Prostate gland (tissue), 2 donors: ENCODE results near the gene RNU4-1. TPM values are rescaled to one million over a fixed set of nuclear protein-coding genes. Genes with fewer than 3 reads are reported as not detected.

ENCODE experiments used
- DNase-seq: peaks from one replicate; pipeline ENCODE4 v3.0.0-alpha.2; 2019; ENCODE audit warnings: low spot score
- H3K27ac ChIP-seq, 2 donors: fragments of 200-600 bp; sonication (generic); 2 replicates each; pipeline ENCODE4 v1.5.1; 2017 to 2019
- H3K27me3 ChIP-seq: fragments of 200-600 bp; sonication (generic); replicated peaks from 2 replicates; pipeline ENCODE4 v1.5.1; 2019; ENCODE audit not compliant: insufficient read depth
- H3K36me3 ChIP-seq, 2 donors: fragments of 200-600 bp; sonication (generic); 1 replicate in 1 of 2; 2 replicates in 1 of 2; pipeline versions ENCODE4 v1.5.1 to v1.8.1; 2017 to 2019
- H3K4me1 ChIP-seq: fragments of 200-600 bp; sonication (generic); replicated peaks from 2 replicates; pipeline ENCODE4 v1.5.1; 2019
- H3K4me3 ChIP-seq, 2 donors: fragments of 200-600 bp; sonication (generic); 2 replicates each; pipeline ENCODE4 v1.5.1; 2017 to 2019
- H3K9me3 ChIP-seq: fragments of 200-600 bp; sonication (generic); 2 replicates; pipeline ENCODE4 v1.5.1; 2017
- POLR2A ChIP-seq: fragments of 450-650 bp; IDR thresholded peaks from one replicate; pipeline ENCODE4 v1.6.1; 2016; ENCODE audit warnings: antibody characterized with exemption, mild to moderate bottlenecking
- POLR2AphosphoS5 ChIP-seq: sonication (generic); formaldehyde crosslinking; IDR thresholded peaks from one replicate; pipeline ENCODE4 v1.6.1; 2017; ENCODE audit warnings: antibody characterized with exemption
- WGBS: methylation state at CpG from one replicate; pipeline ENCODE4 v1.1.5; 2018; 5-methylcytosine and 5-hydroxymethylcytosine counted together
- intact Hi-C: fragments of 100-400 bp; cut with DNase I; formaldehyde crosslinking; loops from one replicate; pipeline ENCODE4 v1.14.2; 2022
- total RNA-seq, 2 donors: library from RNA; depleted of rRNA; stranded (reverse); fragments of >200 nt; gene quantifications; one replicate each; pipeline ENCODE4 v1.1.0, GENCODE V29; 2016
- TF ChIP-seq, protein P1 (sequence below), 4 experiments: fragments of 200-600 bp in 2 of 4; fragments of 450-650 bp in 2 of 4; sonication (generic) in 2 of 4; IDR thresholded peaks; 1 replicate in 3 of 4; 2 replicates in 1 of 4; pipeline ENCODE4 v1.5.1; 2016 to 2019; ENCODE audit warnings: antibody characterized with exemption in 4 of 4, mild to moderate bottlenecking in 2 of 4, moderate library complexity in 2 of 4

RNU4-1 gene
- total RNA-seq, 2 donors from 2014 or later = under 0.01 TPM

DNA sequence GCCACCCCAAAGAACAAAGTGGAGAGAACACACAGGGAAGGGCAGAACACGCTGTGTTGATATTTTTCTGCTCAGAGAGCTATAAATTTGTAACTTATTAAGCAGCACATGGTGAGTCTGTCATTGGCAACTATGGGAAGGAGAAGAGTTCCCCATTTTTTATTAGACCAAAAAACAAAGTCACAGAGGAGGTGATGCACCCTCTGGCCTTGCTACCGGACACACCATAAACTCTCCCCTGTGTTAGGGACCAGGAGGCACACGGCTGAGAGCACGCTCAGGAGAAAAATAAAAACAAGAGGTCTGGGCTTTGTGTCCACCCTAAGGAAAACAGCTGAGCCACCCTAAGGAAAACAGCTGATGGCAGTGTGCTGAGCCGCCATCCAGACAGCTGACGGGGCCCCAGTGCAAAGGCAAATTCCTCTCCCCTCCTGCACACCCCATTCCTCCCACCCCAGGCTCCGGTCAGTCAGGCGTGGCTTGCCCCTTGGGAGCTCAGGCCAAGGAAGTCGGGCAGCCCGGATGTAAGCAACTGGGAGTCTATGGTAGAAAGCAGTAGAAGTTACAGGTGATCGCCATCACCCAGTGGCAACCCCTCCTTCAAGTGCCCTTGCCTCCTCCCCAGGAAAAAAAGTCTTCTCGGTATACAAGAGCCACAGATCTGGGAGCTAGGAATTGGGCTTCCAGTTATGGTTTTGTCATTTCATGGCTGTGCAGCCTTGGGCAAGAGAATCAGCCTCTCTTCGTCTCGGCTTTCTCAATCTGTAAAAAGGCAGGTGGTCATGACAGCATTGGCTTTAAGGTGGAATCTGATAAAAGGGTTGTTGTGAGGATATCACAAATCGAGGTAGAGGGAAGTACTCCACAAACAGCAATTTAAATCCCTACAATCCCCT lies 29.9 kb downstream of the RNU4-1 start:
- H3K4me1 ChIP-seq = peaks cover 20% of the 10 kb centered on the region

GRCh38 chr12:120261951-120262851 lies 30.8 kb downstream of the RNU4-1 start:
- Histone ChIP-seq H3K9me3 (no peaks in the 10 kb centered on the region), H3K27ac (peak overlapping the region; percentile 89 to 94), H3K36me3 (no peaks in the 10 kb centered on the region), H3K4me1 (peaks cover 25% of the 10 kb centered on the region), H3K27me3 (no peaks in the 10 kb centered on the region), H3K4me3 (peak overlapping the region in 1 of 2 donors; percentile 67)
- intact Hi-C loops = no loop called here
- WGBS = 38% methylated on average over 10 of the region's 10 CpGs
- DNase-seq = peak; percentile 42
- TF ChIP-seq POLR2AphosphoS5 (peak; percentile 74), POLR2A (no peak)
- TF ChIP-seq, protein P1, sequence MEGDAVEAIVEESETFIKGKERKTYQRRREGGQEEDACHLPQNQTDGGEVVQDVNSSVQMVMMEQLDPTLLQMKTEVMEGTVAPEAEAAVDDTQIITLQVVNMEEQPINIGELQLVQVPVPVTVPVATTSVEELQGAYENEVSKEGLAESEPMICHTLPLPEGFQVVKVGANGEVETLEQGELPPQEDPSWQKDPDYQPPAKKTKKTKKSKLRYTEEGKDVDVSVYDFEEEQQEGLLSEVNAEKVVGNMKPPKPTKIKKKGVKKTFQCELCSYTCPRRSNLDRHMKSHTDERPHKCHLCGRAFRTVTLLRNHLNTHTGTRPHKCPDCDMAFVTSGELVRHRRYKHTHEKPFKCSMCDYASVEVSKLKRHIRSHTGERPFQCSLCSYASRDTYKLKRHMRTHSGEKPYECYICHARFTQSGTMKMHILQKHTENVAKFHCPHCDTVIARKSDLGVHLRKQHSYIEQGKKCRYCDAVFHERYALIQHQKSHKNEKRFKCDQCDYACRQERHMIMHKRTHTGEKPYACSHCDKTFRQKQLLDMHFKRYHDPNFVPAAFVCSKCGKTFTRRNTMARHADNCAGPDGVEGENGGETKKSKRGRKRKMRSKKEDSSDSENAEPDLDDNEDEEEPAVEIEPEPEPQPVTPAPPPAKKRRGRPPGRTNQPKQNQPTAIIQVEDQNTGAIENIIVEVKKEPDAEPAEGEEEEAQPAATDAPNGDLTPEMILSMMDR (IDR thresholded peaks at IDR 0.05) = no peak

More for the DNA sequence above, 29.9 kb downstream of the RNU4-1 start:
- intact Hi-C loops = no loop called here
- 18% methylated on average over 15 of the region's 15 CpGs for WGBS
- no peaks in the 10 kb centered on the region for H3K9me3 ChIP-seq
- H3K4me3 ChIP-seq = peak overlapping the region; percentile 67 to 93
- no peaks in the 10 kb centered on the region for H3K27me3 ChIP-seq
- TF ChIP-seq POLR2A (no peak), POLR2AphosphoS5 (no peak)
- TF ChIP-seq, protein P1 (IDR thresholded peaks at IDR 0.05) = no peak
- no peaks in the 10 kb centered on the region for H3K36me3 ChIP-seq
- H3K27ac ChIP-seq = peak overlapping the region; percentile 89 to 94
- no peak for DNase-seq

GRCh38 chr12:120260607-120261006 lies 32.4 kb downstream of the RNU4-1 start:
- Histone ChIP-seq H3K27ac (no peak overlapping the region), H3K9me3 (no peaks in the 10 kb centered on the region), H3K27me3 (no peaks in the 10 kb centered on the region), H3K4me1 (peaks cover 25% of the 10 kb centered on the region), H3K36me3 (no peaks in the 10 kb centered on the region), H3K4me3 (no peak overlapping the region)
- DNase-seq = no peak
- 91% methylated on average over 5 of the region's 5 CpGs for WGBS
- intact Hi-C loops = no loop called here
- TF ChIP-seq POLR2A = no peak
- TF ChIP-seq, protein P1 (IDR thresholded peaks at IDR 0.05) = no peak
- no peak for TF ChIP-seq POLR2AphosphoS5

GRCh38 chr12:120259418-120260202 lies 33.4 kb downstream of the RNU4-1 start:
- Histone ChIP-seq H3K9me3 (no peaks in the 10 kb centered on the region), H3K36me3 (no peaks in the 10 kb centered on the region), H3K27ac (no peak overlapping the region), H3K4me1 (peaks cover 24% of the 10 kb centered on the region), H3K27me3 (no peaks in the 10 kb centered on the region), H3K4me3 (no peak overlapping the region)
- TF ChIP-seq POLR2A (no peak), POLR2AphosphoS5 (no peak)
- TF ChIP-seq, protein P1 (IDR thresholded peaks at IDR 0.05) = no peak
- DNase-seq = no peak
- intact Hi-C loops = no loop called here
- 86% methylated on average over 8 of the region's 8 CpGs for WGBS
